LNCaP clone FGC (cell line): ENCODE data around the gene GPAM.
"Not testable (repeated sequence)": the region's sequence is repeated elsewhere in the genome, so short reads cannot be mapped to it uniquely, and the experiment has no call there.

Experiments used
- DNase-seq: peaks from one replicate; pipeline ENCODE4 v3.0.0-alpha.2; 2011; ENCODE audit warnings: low read depth
- H3K4me3 ChIP-seq: 2 replicates; pipeline ENCODE4 v1.5.1; 2011; ENCODE audit warnings: mild to moderate bottlenecking, low read depth, low read length, control low read depth
- TF ChIP-seq, protein P1 (sequence below): IDR thresholded peaks from 2 replicates; pipeline ENCODE4 v1.5.1; 2012; ENCODE audit warnings: mild to moderate bottlenecking; ENCODE audit not compliant: control insufficient read depth, insufficient read depth; ENCODE audit errors: extremely low read depth

GPAM gene

DNA sequence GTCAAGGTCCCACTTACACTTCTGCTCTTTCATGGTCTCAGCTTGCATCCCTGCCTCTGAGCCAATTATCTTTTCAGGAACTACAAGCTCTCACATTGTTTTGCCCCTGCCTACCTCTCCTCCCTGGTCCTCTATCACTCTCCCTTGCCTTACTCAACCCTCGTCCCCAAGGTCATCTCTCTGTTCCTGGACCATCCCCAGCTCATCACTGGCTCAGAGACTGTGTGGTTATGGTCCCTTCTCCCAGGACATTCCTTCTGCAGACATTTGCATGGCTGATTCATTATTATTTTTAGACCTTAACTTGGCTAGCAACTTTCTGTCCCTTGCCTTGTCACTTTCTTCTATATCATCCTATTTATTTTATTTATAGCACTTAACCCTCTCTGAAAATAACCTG lies 17.8 kb upstream of the GPAM start:
- no peak overlapping the region for H3K4me3 ChIP-seq
- no peak for DNase-seq
- TF ChIP-seq, protein P1, sequence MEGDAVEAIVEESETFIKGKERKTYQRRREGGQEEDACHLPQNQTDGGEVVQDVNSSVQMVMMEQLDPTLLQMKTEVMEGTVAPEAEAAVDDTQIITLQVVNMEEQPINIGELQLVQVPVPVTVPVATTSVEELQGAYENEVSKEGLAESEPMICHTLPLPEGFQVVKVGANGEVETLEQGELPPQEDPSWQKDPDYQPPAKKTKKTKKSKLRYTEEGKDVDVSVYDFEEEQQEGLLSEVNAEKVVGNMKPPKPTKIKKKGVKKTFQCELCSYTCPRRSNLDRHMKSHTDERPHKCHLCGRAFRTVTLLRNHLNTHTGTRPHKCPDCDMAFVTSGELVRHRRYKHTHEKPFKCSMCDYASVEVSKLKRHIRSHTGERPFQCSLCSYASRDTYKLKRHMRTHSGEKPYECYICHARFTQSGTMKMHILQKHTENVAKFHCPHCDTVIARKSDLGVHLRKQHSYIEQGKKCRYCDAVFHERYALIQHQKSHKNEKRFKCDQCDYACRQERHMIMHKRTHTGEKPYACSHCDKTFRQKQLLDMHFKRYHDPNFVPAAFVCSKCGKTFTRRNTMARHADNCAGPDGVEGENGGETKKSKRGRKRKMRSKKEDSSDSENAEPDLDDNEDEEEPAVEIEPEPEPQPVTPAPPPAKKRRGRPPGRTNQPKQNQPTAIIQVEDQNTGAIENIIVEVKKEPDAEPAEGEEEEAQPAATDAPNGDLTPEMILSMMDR = no peak

DNA sequence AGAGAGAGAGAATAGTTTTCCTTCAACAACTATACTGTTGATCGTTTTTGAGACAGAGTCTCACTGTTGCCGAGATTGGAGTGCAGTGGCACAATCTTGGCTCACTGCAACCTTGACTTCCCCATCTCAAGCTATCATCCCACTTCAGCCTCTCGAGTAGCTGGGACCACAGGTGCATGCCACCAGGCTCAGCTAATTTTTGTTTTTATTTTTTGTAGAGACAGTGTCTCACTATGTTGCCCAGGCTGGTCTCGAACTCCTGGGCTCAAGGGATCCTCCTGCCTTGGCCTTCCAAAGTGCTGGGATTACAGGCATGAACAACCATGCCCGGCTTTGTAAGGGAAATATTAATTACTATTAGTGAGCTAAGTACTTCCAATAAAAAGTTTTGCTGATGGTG lies 16.7 kb upstream of the GPAM start:
- not testable (repeated sequence) for H3K4me3 ChIP-seq, DNase-seq

DNA sequence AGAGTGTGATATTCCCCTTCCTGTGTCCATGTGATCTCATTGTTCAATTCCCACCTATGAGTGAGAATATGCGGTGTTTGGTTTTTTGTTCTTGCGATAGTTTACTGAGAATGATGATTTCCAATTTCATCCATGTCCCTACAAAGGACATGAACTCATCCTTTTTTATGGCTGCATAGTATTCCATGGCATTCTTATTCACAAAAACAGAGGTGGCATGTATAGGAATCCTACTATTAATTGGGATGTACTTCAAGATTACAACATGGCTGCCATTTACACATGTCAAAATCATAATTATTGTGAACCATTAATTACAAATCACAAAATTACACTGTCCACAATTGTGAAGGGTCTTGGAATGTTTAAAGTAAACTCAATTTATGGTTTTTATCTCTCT lies 14.1 kb upstream of the GPAM start:
- DNase-seq, H3K4me3 ChIP-seq: not testable (repeated sequence)

DNA sequence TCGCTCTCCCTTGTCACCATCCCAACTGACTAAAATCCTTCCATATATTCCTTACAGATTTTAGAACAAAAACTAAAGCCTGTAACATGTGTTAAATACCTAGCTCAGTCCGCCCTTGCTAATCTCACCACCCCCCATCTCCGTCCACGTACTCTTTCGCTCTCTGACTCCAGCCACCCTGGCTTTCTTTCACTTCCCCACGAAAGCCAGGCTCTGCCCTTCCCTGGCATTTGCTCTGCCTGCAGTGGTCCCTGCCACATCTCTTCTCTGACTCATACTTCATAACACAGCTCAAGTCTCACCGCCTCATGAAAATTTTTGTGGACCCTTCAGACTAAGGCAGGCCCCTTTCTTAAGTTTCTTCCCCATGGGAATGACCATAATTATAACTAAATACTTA lies 11.7 kb upstream of the GPAM start:
- TF ChIP-seq, protein P1 = no peak
- no peak for DNase-seq
- no peak overlapping the region for H3K4me3 ChIP-seq

DNA sequence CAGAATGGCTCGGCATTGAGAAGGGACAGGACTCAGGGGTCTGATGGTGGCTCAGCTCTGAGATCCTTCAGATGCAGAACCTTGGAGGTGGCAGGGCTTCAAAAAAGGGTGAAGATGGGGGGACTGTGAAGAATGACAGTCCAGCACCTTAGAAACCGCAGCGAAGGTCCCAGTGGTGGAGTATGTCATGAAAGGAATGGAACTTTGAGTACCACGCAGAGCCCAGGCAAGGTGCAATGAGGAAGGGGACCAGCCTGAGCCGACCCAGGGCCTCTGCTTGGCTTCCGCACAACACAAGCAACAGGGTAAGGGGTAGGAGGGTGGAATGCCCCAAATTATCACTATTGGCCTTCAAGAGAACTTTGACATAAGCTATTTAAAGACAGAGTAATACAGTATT lies 8.2 kb upstream of the GPAM start:
- no peak overlapping the region for H3K4me3 ChIP-seq
- no peak for DNase-seq
- TF ChIP-seq, protein P1 = no peak

DNA sequence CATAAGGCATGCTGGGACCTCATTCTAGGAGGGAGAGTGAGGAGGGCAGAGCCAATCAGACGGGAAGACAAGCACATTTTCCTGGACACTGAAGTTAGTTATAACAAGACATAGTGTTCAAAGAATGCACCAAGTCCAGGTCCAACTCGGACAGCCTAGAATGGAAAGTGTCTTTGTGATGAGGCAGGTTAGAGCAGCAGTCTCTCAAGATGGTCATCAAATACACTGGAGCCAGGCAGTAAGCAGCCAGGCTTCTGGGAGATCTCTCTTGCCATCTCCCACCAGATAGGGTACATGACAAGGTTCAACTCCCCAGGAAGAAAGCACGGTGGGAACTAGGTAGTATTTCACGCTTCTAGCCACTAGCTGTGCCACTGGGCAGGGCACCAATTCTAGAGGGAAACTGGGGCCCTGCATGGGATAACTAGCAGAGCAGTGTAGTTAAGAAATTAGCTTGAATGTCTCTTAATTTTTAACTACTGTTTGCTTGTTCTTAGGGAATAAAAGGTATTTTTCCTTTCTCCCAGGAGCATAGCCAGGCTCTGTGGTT lies 7.6 kb upstream of the GPAM start:
- TF ChIP-seq, protein P1 = no peak
- DNase-seq = no peak
- no peak overlapping the region for H3K4me3 ChIP-seq

DNA sequence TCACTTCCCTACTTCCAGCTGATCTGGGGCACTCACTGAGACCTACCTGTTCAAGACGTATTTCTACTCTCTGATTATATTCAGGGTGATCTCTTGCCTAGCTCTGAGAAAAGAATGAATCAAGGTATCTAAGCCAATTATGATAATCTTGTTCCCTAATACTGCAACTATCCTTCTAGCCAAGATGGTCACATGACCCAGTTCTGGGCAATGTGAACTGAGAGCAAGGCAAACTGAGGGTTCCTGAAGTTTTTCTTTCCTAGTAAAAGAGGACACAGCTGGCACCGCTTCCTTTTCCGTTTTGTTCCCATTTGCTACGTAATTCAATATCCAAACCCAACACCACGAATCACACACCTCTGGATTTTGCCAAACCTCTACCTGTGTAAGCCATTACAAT lies 5.9 kb upstream of the GPAM start:
- H3K4me3 ChIP-seq = no peak overlapping the region
- DNase-seq = no peak
- TF ChIP-seq, protein P1 = no peak

DNA sequence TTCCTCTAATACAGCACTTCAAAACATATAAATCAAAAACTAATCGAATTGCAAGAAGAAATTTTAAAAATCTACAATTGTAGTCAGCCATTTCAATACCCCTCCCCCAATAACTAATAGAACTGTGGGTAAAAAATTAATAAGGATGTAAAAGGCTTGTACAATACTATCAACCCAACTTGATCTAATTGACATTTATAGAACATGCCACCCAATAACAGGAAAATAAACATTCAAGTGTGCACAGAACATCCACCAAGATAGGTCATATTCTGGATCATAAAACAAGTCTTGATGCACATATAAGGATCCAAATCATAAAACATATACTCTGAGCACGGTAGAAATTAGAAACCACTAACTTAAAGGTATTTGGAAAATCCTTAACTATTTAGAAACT lies 4.0 kb upstream of the GPAM start:
- TF ChIP-seq, protein P1 = no peak
- DNase-seq = no peak
- H3K4me3 ChIP-seq = no peak overlapping the region
